ENCODE results near the gene MATR3. TPM values are rescaled to one million over a fixed set of nuclear protein-coding genes. Genes with fewer than 3 reads are reported as not detected.
A peak's percentile ranks its signal among the peaks of the same experiment; 100 is the strongest.

Gene MATR3
- total RNA-seq, 1 donor from 2014 or later, result 440 TPM

GRCh38 chr5:139272471-139273321 lies 20.8 kb upstream of the MATR3 start:
- no peak for DNase-seq

GRCh38 chr5:139273322-139273571 lies 20.3 kb upstream of the MATR3 start:
- DNase-seq, result no peak

- peak; percentile 88 for DNase-seq
Observed at GRCh38 chr5:139273572-139274289, 19.8 kb upstream of the MATR3 start.

- DNase-seq, result no peak
Observed at GRCh38 chr5:139275536-139275935, 18.0 kb upstream of the MATR3 start.

- DNase-seq, result no peak
Observed at GRCh38 chr5:139275956-139276355, 17.6 kb upstream of the MATR3 start.

GRCh38 chr5:139276426-139276825 lies 17.1 kb upstream of the MATR3 start:
- DNase-seq, result peak; percentile 56

- no peak for DNase-seq
Observed at GRCh38 chr5:139277171-139277570, 16.4 kb upstream of the MATR3 start.

- no peak for DNase-seq
Observed at GRCh38 chr5:139278540-139279274, 14.8 kb upstream of the MATR3 start.

GRCh38 chr5:139282197-139282557 lies 11.4 kb upstream of the MATR3 start:
- no peak for DNase-seq

- no peak for DNase-seq
Observed at GRCh38 chr5:139283252-139284166, 10.0 kb upstream of the MATR3 start.

GRCh38 chr5:139284295-139284694 lies 9.2 kb upstream of the MATR3 start:
- DNase-seq, result no peak

- no peak for DNase-seq
Observed at GRCh38 chr5:139285651-139286392, 7.7 kb upstream of the MATR3 start.

- no peak for DNase-seq
Observed at GRCh38 chr5:139287890-139288635, 5.5 kb upstream of the MATR3 start.

- no peak for DNase-seq
Observed at GRCh38 chr5:139291051-139291450, 2.5 kb upstream of the MATR3 start.

GRCh38 chr5:139293202-139293506 lies 386 bp upstream of the MATR3 start:
- no peak for DNase-seq

- peak; percentile 93 for DNase-seq
Observed at GRCh38 chr5:139294374-139295165, 1.0 kb downstream of the MATR3 start.

- peak; percentile 24 for DNase-seq
Observed at GRCh38 chr5:139295346-139296057, 2.0 kb downstream of the MATR3 start.

- no peak for DNase-seq
Observed at GRCh38 chr5:139296198-139296597, 2.7 kb downstream of the MATR3 start.

GRCh38 chr5:139296862-139297326 lies 3.4 kb downstream of the MATR3 start:
- no peak for DNase-seq
